Bone marrow (tissue), 2 donors: Measurements from ENCODE around the gene ARHGEF7.

Source experiments
- DNase-seq, 2 donors: peaks; one replicate each; lab custom pipeline; 2025; lab: John Stamatoyannopoulos, UW

The ARHGEF7 gene

DNA sequence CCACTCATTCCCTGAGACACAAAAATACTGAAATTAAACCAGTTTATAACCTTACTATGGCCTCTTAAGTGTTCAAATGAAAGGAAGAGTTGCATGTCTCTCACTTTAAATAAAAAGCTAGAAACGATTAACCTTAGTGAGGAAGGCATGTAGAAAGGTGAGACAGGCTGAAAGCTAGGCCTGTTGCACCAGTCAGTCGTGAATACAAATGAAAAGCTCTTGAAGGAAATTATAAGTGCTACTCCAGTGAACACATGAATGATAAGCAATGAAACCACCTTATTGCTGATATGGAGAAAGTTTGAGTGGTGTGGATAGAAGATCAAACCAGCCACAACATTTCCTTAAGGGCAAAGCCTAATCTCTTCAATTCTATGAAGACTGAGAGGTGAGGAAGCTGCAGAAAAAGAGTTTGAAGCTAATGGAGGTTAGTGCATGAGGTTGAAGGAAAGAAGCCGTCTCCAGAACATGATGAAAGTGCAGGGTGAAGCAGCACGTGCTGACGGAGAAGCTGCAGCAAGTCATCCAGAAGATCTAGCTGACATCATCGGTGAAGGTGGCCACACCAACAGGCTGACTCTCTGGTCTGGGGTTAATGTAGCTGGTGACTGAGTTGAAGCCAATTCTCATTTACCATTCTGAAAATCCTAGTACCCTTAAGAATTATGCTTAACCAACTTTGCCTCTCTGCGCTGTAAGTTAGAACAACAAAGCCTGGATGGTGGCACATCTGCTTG, 110.9 kb downstream of the ARHGEF7 start:
- DNase-seq, result no peak

DNA sequence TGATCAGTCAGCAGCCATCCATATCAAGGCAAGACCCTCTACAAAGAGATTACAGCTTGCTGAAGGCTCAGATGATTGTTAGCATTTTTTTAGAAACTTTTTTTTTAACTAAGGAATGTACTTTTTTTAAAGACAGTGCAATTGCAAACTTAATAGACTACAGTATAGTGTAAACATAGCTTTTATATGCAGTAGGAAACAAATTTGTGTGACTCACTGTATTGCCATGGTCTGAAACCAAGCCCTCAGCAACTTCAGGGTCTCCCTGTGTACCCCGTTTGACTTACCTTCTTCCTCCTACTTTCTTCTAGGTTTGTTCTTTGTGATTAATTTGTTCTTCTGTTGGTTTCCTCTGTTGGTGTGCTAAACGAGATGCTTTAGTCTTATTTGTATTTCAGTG, 112.3 kb downstream of the ARHGEF7 start:
- no peak for DNase-seq

DNA sequence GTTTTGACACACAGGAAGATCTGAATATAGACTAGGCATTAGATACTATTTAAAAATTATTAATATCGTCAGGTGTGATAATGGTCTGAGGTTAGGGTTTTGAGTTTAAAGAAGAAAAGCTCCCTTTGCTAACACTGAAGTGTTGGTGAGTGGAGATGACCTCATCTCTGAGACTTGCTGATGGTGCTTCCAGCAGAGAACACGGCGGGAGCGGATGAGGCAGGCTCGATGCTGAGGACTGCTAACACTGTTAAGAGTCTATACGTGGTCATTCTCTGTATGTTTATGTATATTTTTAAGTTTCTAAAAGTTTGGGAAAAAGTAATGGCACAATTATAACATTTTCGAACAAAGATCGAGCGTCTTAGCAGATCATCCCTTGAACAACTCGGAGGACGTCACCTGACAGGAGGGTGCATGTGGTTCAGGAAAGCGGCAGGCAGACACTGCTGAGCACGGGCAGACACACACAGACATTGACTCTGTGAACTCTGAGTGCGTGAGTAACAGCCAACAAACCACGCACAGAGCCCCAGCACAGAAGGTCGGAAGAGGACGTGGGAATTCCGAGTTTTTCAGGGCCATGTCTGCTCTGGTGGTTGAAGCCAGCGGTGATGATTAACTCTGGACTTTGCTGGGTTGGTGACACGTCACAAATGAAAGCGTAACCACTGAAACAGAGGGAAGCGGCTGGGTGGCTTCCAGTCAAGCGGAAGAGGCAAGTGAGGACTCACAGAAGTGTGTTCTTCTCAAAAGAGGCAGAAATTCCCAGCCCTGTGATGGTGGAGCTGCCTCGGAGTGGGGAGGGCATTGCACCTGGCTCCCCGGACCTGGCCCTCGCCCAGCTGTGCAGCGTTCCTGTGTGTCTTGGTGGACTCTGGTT, 113.4 kb downstream of the ARHGEF7 start:
- DNase-seq, result no peak

DNA sequence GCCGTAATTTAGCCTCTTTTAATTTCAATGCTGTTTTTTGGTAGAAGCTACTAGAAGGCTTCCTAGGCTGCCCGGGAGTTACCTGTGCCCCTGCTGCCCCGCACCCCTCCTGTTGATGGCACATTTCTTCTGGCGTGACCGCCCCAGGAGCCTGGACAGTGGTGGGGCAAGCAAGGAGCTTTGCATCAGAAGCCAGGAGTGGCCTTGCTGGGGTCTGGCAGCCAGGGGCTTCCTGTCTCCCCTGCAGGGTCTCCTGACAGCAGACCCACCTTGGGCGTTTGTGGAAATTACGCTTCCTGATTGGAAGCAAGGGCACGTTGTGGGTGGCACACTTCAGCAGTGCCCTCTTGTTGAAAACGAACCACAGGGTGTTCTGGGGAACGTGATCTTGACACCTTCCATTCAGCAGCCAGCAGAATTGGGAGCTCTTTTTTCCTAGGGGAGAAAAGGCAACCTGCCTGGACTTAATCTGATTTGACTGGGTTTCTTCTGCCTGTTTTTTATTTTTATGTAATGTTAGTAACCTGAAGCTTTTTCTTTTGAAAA, 115.3 kb downstream of the ARHGEF7 start:
- no peak for DNase-seq

DNA sequence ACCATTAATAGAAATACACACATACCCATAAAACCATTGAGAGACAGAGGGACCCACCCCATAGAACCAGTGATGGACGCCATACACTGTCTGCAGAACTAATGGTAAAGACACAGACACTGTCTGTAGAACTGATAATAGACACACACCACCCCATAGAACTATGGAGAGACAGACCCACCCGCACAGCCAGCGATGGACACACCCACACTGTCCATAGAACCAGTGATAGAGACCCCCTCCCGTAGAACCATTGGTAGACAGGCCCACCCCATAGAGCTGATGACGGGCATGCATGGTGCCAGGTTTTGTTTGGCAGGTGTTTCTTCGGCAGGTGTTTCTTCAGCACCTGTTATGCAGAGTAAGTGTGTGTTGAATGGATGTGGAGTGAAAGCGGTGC, 117.1 kb downstream of the ARHGEF7 start:
- DNase-seq, result no peak

DNA sequence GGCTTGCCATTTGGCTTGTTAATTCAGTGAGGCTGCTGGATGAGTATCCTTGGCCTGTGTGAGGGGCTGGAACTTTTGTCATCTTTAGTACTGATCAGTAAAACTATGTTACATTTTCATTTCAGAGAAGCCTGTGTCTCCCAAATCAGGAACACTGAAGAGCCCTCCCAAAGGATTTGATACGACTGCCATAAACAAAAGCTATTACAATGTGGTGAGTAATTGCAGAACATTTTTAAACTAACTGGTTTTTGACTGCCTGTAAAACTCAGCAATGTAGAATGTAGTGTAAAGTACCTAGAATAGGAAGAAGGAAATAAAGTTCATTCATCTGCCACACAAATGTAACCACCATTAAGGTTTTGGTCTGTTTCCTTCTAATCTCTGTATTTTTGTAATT, 118.0 kb downstream of the ARHGEF7 start:
- no peak for DNase-seq

DNA sequence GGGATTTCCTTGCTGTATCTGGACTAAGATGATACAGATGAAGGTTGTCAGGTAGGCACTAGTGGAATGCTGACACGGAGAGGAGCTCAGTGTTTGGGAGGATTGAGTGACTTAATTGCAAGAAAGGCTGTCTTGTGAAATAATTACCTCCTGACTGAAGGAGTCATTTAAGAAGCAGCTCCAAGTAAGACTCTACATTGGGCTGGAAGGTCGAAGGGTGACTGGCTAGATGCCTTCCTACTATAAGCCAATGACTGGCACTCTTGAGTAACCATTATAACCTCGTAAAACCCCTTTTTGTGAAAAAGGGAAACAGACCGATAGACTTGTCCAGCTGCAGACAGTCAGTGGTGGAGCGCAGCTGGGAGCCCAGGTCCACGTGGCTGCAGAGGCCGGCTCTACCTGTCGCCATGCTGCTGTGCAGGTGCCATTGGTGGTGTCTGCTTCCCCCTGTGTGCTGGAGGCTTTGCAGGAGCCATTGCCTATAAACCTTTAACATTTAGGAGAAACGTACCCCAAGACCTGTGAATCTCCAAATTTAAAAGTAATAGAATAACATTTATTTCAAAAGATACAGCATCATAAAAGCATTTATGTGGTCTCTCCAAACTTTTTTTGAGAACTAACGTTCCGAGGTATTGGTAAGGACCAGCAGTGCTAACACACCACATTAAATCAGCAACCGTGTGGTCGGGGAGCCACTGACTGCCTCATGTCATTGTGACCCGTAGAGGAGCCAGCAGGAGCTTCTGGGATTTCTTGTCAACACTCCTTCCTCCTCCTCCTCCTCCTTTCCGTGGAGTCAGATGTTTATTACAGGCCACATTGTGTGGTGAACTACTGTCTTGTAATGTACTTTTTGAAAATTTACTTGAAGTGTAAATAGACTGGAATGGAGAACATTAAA, 124.9 kb downstream of the ARHGEF7 start:
- DNase-seq, result no peak

DNA sequence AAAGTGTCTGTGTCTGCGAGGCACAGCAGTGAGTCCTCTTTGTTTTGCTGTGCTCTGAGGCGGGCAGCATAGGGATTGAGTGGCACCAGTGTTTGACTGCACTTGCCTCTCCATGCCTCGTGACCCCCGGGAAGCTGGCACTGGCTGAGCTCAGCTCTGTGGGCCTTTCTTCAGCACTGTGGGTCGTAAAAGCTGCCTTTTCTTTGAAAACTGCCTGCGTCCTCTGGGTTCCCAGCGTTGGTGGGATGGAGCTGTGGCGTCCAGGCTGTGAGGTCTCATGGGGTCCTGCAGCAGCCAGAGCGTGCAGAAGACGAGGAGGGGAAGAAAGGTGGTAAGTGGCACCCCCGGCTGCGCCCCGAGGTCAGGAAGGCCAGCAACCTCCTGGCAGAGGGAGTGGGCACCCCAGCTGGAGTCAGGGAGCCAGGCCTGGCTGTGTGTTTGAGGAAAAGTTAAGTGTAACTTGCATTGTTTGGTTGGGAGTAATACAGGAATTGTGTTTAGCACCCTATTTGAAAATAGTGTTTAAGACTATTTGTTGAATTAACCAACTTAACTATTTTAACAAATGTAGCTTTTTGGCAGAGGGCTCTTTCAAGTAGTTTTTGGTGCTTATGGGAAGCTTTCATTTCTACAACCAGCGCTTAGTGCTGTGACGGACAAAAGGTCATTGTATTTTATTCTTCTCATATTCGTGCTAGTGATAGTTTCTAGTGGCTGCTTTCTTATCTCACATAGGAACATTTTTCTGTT, 126.1 kb downstream of the ARHGEF7 start:
- no peak for DNase-seq

DNA sequence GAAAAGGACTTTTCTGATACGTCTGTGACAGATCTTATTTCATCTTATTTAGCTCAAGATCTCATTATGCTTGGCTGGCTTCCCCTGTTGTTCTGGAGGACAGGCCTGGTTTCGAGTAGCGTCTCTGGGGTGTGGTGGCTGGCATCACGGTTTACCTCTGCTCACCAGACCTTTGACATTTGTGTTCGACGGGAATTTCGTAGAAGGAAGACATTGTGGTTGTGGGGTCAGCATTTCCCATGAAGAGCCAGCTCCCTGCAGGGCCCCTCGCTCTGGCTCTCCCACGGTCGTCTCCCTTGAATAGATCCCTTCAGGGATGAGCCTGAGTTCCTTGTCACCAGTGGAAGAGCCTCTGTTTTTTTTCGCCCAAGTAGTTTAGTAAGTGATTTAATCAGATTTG, 126.8 kb downstream of the ARHGEF7 start:
- DNase-seq, result no peak

DNA sequence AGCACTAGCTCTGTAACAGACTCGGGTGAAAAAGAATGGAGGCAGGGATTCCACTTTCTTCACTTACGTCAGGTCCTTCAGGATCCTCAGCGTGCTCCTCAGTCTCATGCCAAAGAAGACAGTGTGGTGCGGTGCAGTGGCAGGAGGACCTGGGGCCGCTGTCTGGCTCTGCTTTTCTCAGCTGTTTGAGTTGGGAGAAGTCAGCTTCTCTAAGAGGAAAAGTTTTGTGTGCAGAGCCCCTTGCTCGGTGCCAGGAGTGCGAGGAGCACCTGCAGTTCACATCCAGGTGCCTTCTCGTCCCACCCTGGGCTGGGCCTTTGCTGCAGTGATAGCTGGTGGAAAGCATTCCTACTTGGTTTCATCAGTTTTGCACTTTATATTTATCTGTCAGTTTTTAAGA, 127.5 kb downstream of the ARHGEF7 start:
- no peak for DNase-seq

DNA sequence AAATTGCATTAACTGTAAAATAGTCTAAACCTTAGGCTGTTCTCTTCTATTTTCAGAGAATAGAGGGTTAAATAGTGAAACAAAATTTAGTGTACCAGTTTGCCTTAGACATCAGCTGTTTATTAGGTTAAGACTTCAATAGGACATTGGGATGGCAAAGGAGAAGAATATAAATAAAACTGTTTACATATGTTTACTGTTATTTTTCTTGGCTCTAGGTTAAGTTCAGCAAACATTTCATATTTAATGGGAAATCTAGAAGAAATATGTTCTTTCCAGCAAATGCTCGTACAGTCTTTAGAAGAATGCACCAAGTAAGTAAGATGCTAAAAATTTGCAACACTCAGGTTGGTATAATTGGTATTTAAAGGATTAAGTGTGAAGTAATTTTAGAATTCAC, 128.9 kb downstream of the ARHGEF7 start:
- DNase-seq, result no peak

DNA sequence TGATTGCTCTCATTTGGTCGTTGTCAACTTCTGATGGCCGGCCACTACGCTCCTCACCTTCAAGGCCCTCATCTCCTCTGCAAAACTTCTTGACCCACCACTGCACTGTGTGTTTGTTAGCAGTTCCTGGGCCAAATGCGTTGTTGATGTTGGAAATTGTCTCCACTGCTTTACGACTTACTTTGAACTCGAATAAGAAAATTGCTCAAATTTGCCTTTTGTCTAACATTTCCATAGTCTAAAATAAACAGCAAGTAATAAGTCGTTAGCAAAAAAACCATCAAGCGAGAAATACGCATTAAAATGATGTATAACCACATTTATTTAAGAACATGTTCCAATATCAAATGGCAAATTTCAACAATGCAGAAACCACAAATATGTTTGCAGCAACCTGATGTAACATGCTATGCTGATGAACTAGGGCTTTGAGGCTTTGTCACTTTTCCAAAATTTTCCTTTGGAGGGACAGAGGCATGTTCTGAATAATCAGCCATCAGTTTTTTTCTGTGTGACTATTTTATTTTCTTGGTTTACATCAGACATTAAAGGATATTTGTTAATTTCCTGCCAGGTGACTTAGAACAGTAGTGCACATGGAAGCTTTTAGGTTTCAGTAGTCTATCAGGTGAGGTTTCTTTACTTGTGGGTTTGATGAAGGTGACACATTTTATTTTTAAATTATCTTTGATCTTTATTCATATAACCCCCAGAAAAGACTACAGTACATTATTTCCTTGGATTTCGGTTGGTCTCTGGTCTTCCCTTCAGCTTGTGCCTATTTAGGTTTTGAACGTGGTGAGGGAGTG, 130.7 kb downstream of the ARHGEF7 start:
- no peak for DNase-seq

DNA sequence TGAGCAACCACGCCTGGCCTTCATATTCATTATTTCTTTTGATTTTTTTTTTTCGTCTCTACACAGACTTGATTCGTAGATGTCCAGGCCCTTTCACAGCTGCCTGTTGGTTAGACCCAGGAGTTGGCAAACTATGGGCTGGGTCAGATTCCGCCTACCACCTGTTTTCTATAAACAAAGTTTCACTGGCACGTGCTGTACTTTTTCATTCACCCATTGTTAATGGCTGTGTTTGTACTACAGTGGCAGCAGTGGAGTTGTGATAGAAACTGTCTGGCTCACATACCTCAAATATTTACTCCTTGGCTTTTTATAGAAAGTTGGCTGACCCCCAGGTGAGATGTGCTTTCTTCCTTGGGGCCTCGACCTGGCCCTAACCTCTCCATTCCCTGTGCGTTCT, 132.4 kb downstream of the ARHGEF7 start:
- no peak for DNase-seq

DNA sequence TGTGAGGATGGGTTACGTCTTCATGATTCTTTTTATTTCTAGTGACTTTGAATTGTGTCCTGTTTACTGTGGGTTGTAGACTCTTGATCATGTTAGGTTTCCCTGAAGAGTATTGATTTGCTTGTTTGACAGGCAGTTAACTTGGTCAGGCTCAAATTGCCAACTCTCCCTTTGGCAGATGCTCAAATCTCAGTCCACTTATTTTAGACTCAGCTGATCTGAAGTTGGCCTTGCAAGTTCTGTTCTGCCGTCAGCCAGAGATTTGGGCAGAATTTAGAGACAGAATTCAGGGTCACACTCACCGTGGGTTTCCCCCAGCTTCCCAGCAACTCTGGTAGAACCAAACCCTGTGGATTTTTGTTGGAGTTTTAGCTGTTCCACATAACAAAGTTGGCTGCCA, 133.7 kb downstream of the ARHGEF7 start:
- no peak for DNase-seq

DNA sequence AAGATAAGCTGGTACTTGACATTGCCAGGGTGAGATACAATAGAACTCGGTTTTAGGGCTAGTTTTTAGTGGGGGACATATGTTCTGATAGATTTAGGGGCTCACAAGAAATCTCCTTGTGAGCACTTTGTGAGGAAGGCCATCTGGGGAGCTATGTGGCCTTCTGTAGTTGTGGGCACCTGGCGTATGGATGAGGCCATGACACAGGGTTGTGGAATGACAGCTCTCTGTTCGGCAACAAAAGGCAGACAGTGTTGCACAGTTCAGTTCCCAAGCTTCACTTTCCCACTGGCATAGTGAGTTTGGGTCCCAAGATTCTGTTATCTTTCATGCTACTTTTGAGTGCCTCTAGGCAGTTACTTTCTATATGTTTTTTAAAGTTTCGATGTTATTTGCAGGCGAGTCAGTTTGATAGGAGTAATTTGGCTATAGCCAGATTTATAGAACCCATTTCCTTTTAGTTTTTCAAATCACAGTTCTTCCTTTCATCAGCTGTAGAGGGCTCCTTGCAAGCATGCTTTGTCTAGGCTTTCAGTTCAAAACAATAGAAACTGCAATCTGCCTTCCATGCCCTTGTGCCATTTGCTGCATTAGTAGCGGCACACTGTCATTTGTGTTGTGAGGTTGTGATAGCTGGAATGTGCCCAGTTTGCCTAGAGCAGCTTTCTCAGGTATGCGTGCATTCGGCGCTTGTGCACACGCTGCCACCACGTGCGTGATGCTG, 134.7 kb downstream of the ARHGEF7 start:
- no peak for DNase-seq

DNA sequence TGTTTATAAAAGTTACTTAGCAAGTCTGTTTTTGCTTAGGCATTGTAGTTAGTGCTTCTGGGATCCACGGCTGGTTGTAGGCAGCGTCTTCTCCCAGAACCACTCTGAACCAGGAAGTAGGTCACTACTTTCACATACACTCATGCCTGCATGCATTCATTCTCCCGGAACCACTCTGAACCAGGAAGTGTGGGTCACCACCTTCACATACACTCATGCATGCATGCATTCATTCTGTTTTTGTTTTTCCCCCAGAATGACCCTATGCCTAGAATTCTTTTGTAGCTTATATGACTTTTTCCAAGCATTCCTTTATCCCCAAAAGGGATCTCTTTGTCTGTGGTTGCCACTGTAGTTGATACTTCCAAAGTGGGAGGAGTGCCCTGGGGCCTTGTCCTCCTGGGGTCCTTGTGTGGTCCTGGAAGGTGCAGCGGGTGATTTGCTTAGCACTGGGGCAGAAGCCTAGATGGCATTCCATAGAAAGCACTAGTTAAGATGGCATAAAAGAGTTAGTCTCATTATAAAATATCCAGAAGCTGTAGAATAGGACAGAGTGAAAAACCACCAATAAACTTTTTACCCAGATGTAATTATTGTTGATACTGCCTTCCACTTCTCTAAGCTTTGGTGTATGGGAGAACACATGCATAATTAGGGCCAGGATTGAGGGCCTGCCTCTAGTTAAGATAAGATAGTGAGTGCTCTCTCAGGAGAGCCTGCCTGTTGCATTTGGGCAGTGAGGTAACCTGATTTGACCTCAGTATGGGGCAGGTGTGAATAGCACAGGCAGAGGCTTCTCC, 136.7 kb downstream of the ARHGEF7 start:
- DNase-seq, result no peak

DNA sequence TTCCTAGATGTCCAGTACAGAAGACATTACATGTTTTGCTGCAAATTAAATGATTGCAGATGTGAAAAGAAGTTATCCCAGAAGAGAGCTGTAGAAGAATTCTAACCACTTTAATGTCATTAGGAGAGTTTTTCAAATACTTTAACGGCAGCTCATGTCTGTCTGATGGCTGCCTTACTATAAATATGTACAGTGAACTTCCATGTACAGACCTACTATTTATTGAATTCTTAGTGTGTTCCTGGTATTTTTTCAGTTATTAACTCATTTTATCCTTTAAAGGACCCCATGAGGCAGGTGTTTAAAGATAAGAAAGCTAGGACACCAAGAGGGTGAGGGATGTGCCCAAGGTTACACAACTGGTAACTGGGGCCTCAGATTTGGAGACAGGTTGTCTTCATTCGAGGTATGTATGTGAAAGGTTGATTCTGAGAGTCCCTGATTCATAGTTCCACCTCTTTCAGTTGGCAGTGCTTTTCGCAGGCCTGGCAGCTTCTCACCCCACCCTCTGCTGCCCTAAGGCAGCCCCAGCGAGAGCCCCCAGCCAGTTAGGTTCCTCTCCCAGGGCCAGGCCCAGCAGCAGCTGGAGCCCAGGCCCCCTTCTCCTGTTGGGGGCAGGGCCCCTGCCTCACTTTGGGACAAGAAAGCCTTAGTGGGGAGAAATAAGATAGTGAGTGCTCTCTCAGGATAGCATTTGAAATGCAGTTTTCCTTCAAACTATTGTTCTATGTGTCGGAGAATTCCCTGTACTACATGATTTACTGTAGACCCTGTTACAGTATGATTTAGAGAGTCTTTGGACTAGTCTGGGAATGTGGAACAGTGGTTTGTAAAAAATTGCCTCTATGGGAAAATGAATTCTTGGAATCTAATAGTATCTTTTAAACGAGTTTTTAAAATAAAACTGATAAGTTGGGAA, 137.6 kb downstream of the ARHGEF7 start:
- DNase-seq, result no peak

DNA sequence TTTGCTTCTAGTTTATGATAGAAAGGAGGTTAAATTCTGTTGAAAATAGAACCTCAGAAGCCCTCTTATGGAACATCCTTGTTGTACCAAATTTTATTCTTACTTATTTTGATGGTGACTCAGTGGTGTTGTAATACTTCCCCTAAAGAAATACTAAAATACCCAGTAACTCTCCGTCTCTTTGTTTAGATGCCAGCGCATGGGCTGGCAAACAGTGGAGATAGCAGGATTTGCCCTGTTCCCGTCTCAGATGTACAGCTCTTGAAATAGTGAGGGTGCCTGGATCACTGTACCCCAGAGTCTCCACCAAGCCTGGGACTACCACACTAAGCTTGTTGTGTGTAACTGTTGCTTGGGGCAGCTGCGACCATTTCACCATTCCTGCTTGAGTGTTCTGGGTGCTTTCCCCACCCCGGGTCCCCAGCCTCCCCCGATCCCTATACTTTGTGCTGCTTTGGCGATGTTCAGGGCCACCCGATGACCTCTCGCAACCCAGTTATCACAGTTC, 138.3 kb downstream of the ARHGEF7 start:
- no peak for DNase-seq
